Measurements from ENCODE around the gene FAM114A1.

Gene FAM114A1

GRCh38 chr4:38976308-38976707, 108.7 kb downstream of the FAM114A1 start:
- Histone ChIP-seq H4K20me1 (ENCODE audit: insufficient read depth, low read length) (no peaks in the 10 kb centered on the region), H3K36me3 (replicated peaks; ENCODE audit: low read depth, low read length) (peaks cover 23% of the 10 kb centered on the region), H3K79me2 (ENCODE audit: low read length) (no peaks in the 10 kb centered on the region), H3K27me3 (ENCODE audit: low read depth, low read length) (no peaks in the 10 kb centered on the region), H2AFZ (ENCODE audit: low read depth, low read length) (no peak overlapping the region), H3K4me2 (ENCODE audit: low read length) (no peak overlapping the region), H3K4me3 (ENCODE audit: low read length) (no peak overlapping the region), H3K9ac (ENCODE audit: low read length) (no peak overlapping the region), H3K9me3 (ENCODE audit: insufficient read depth, low read length) (no peaks in the 10 kb centered on the region), H3K27ac (ENCODE audit: low read length) (no peak overlapping the region), H3K4me1 (ENCODE audit: low read length) (peaks cover 23% of the 10 kb centered on the region)
- TF ChIP-seq EZH2phosphoT487 (IDR thresholded peaks at IDR 0.05; ENCODE audit: low read depth) (no peak), CTCF (IDR thresholded peaks at IDR 0.05; ENCODE audit: low read depth, low read length) (no peak)

GRCh38 chr4:38979081-38979480, 111.5 kb downstream of the FAM114A1 start:
- no peak for TF ChIP-seq EZH2phosphoT487 (IDR thresholded peaks at IDR 0.05; ENCODE audit: low read depth)
- no peak for TF ChIP-seq CTCF (IDR thresholded peaks at IDR 0.05; ENCODE audit: low read depth, low read length)
- no peak overlapping the region for H3K4me2 ChIP-seq (ENCODE audit: low read length)
- no peaks in the 10 kb centered on the region for H3K27me3 ChIP-seq (ENCODE audit: low read depth, low read length)
- H3K36me3 ChIP-seq (replicated peaks; ENCODE audit: low read depth, low read length), result peaks cover 32% of the 10 kb centered on the region
- no peaks in the 10 kb centered on the region for H4K20me1 ChIP-seq (ENCODE audit: insufficient read depth, low read length)
- H3K79me2 ChIP-seq (ENCODE audit: low read length), result no peaks in the 10 kb centered on the region
- no peak overlapping the region for H2AFZ ChIP-seq (ENCODE audit: low read depth, low read length)
- H3K9me3 ChIP-seq (ENCODE audit: insufficient read depth, low read length), result no peaks in the 10 kb centered on the region
- no peak overlapping the region for H3K4me3 ChIP-seq (ENCODE audit: low read length)
- H3K4me1 ChIP-seq (ENCODE audit: low read length), result peaks cover 35% of the 10 kb centered on the region
- H3K27ac ChIP-seq (ENCODE audit: low read length), result no peak overlapping the region
- no peak overlapping the region for H3K9ac ChIP-seq (ENCODE audit: low read length)

GRCh38 chr4:38979511-38980230, 112.1 kb downstream of the FAM114A1 start:
- TF ChIP-seq EZH2phosphoT487 (IDR thresholded peaks at IDR 0.05; ENCODE audit: low read depth) (no peak), CTCF (IDR thresholded peaks at IDR 0.05; ENCODE audit: low read depth, low read length) (no peak)
- H3K9ac ChIP-seq (ENCODE audit: low read length), result no peak overlapping the region
- H3K4me2 ChIP-seq (ENCODE audit: low read length), result no peak overlapping the region
- no peaks in the 10 kb centered on the region for H3K27me3 ChIP-seq (ENCODE audit: low read depth, low read length)
- peak overlapping the region; percentile 8; the same call in 1 of the 2 replicates for H3K27ac ChIP-seq (ENCODE audit: low read length)
- H4K20me1 ChIP-seq (ENCODE audit: insufficient read depth, low read length), result no peaks in the 10 kb centered on the region
- H3K4me1 ChIP-seq (ENCODE audit: low read length), result peaks cover 37% of the 10 kb centered on the region
- no peak overlapping the region for H2AFZ ChIP-seq (ENCODE audit: low read depth, low read length)
- H3K4me3 ChIP-seq (ENCODE audit: low read length), result no peak overlapping the region
- no peaks in the 10 kb centered on the region for H3K9me3 ChIP-seq (ENCODE audit: insufficient read depth, low read length)
- H3K36me3 ChIP-seq (replicated peaks; ENCODE audit: low read depth, low read length), result peaks cover 32% of the 10 kb centered on the region
- no peaks in the 10 kb centered on the region for H3K79me2 ChIP-seq (ENCODE audit: low read length)

- no peak for TF ChIP-seq EZH2phosphoT487 (IDR thresholded peaks at IDR 0.05; ENCODE audit: low read depth)
- TF ChIP-seq CTCF (IDR thresholded peaks at IDR 0.05; ENCODE audit: low read depth, low read length), result no peak
- Histone ChIP-seq H3K27ac (ENCODE audit: low read length) (peak overlapping the region; percentile 64), H4K20me1 (ENCODE audit: insufficient read depth, low read length) (no peaks in the 10 kb centered on the region), H2AFZ (ENCODE audit: low read depth, low read length) (no peak overlapping the region), H3K36me3 (replicated peaks; ENCODE audit: low read depth, low read length) (peaks cover 32% of the 10 kb centered on the region), H3K9me3 (ENCODE audit: insufficient read depth, low read length) (no peaks in the 10 kb centered on the region), H3K79me2 (ENCODE audit: low read length) (no peaks in the 10 kb centered on the region), H3K27me3 (ENCODE audit: low read depth, low read length) (no peaks in the 10 kb centered on the region), H3K9ac (ENCODE audit: low read length) (no peak overlapping the region; the same call in 1 of the 2 replicates), H3K4me2 (ENCODE audit: low read length) (peak overlapping the region; percentile 34), H3K4me1 (ENCODE audit: low read length) (peaks cover 51% of the 10 kb centered on the region), H3K4me3 (ENCODE audit: low read length) (no peak overlapping the region)
Measured at GRCh38 chr4:38980903-38981676, 113.5 kb downstream of the FAM114A1 start.

All from OCI-LY3 (cell line).